NCI-H128 (cell line): ENCODE data around the gene SLC25A1.
"Not testable (repeated sequence)": the region's sequence is repeated elsewhere in the genome, so short reads cannot be mapped to it uniquely, and the experiment has no call there.

ENCODE experiments used
- DNase-seq: peaks from one replicate; lab custom pipeline; 2025; ENCODE audit not compliant: unreplicated experiment; lab: John Stamatoyannopoulos, UW

SLC25A1 gene

GRCh38 chr22:19206287-19206686, 27.8 kb upstream of the SLC25A1 start:
- no peak for DNase-seq

- no peak for DNase-seq
These were observed 26.1 kb upstream of the SLC25A1 start for GRCh38 chr22:19204640-19205039.

GRCh38 chr22:19203834-19204233, 25.3 kb upstream of the SLC25A1 start:
- DNase-seq: no peak

- DNase-seq: not testable (repeated sequence)
These were observed 24.3 kb upstream of the SLC25A1 start for GRCh38 chr22:19202799-19203186.

GRCh38 chr22:19201869-19202798, 23.6 kb upstream of the SLC25A1 start:
- DNase-seq: no peak

- DNase-seq: no peak
These were observed 22.8 kb upstream of the SLC25A1 start for GRCh38 chr22:19201130-19201868.

GRCh38 chr22:19199479-19199878, 20.9 kb upstream of the SLC25A1 start:
- DNase-seq: no peak

- no peak for DNase-seq
These were observed 19.7 kb upstream of the SLC25A1 start for GRCh38 chr22:19197997-19198865.

- DNase-seq: no peak
These were observed 18.5 kb upstream of the SLC25A1 start for GRCh38 chr22:19196841-19197612.

- no peak for DNase-seq
These were observed 17.5 kb upstream of the SLC25A1 start for GRCh38 chr22:19195796-19196731.

GRCh38 chr22:19194766-19195536, 16.4 kb upstream of the SLC25A1 start:
- no peak for DNase-seq

- no peak for DNase-seq
These were observed 15.3 kb upstream of the SLC25A1 start for GRCh38 chr22:19193879-19194278.

GRCh38 chr22:19187716-19188563, 9.4 kb upstream of the SLC25A1 start:
- no peak for DNase-seq

- no peak for DNase-seq
These were observed 5.9 kb upstream of the SLC25A1 start for GRCh38 chr22:19184276-19184997.

- DNase-seq: no peak
These were observed 4.7 kb upstream of the SLC25A1 start for GRCh38 chr22:19183216-19183615.

GRCh38 chr22:19182472-19183157, 4.1 kb upstream of the SLC25A1 start:
- no peak for DNase-seq
